ENCODE data around the gene TFAP2D.

The TFAP2D gene

GRCh38 chr6:50815436-50816114 lies 102.2 kb downstream of the TFAP2D start:
- H3K4me1 ChIP-seq (ENCODE audit: control insufficient read depth in 1 of 2, insufficient read depth in 2 of 2, low read length in 2 of 2), result peaks cover 0 to 3% of the 10 kb centered on the region in 2 experiments
- H2BK120ac ChIP-seq (ENCODE audit: insufficient read depth, low read length, poor library complexity), result no peak overlapping the region
- peaks cover 2% of the 10 kb centered on the region for H3K27me3 ChIP-seq (ENCODE audit: insufficient read depth, low read length)
- no peaks in the 10 kb centered on the region for H3K79me2 ChIP-seq (ENCODE audit: control insufficient read depth, insufficient read depth, low read length, poor library complexity)
- H3K4me2 ChIP-seq (ENCODE audit: low read length), result peak overlapping the region; percentile 96
- no peak overlapping the region for H2AFZ ChIP-seq (ENCODE audit: insufficient read depth, low read length, poor library complexity)
- H2AK5ac ChIP-seq (ENCODE audit: low read length), result no peak overlapping the region
- H3K9ac ChIP-seq (ENCODE audit: low read length), result no peak overlapping the region
- no CpG with 5 or more reads among the region's 16 CpGs for WGBS (ENCODE audit: extremely low coverage, insufficient coverage, insufficient read length)
- peaks cover 10% of the 10 kb centered on the region for H3K79me1 ChIP-seq (ENCODE audit: low read length)
- no peaks in the 10 kb centered on the region for H3K9me3 ChIP-seq (ENCODE audit: insufficient read depth, low read depth, low read length)
- no peak overlapping the region for H4K12ac ChIP-seq (ENCODE audit: low read depth, low read length)
- peak in 1 of 2 donors; percentile 42 for DNase-seq
- H3K18ac ChIP-seq (ENCODE audit: low read length), result no peak overlapping the region
- no peak overlapping the region for H4K8ac ChIP-seq (ENCODE audit: low read depth, low read length)
- no peak overlapping the region for H4K91ac ChIP-seq (ENCODE audit: low read depth, low read length)
- H3K4ac ChIP-seq (ENCODE audit: low read depth, low read length), result no peak overlapping the region
- no peak overlapping the region for H3K27ac ChIP-seq (ENCODE audit: low read depth, low read length)
- H2BK5ac ChIP-seq (ENCODE audit: low read depth, low read length, poor library complexity), result no peak overlapping the region
- H3K36me3 ChIP-seq (ENCODE audit: control insufficient read depth in 1 of 2, insufficient read depth in 2 of 2, low read length in 2 of 2), result no peaks in the 10 kb centered on the region
- no peak overlapping the region for H3K14ac ChIP-seq (ENCODE audit: low read length)
- no peak overlapping the region for H3K4me3 ChIP-seq (ENCODE audit: low read depth, low read length)
- no peak overlapping the region for H3K23ac ChIP-seq (ENCODE audit: low read length)
- H2BK12ac ChIP-seq (ENCODE audit: low read length), result no peak overlapping the region

- Histone ChIP-seq H3K79me2 (ENCODE audit: control insufficient read depth, insufficient read depth, low read length, poor library complexity) (no peaks in the 10 kb centered on the region), H3K36me3 (ENCODE audit: control insufficient read depth in 1 of 2, insufficient read depth in 2 of 2, low read length in 2 of 2) (no peaks in the 10 kb centered on the region), H2BK120ac (ENCODE audit: insufficient read depth, low read length, poor library complexity) (no peak overlapping the region), H3K14ac (ENCODE audit: low read length) (no peak overlapping the region), H2BK12ac (ENCODE audit: low read length) (no peak overlapping the region), H2AK5ac (ENCODE audit: low read length) (no peak overlapping the region), H3K9me3 (ENCODE audit: insufficient read depth, low read depth, low read length) (no peaks in the 10 kb centered on the region), H2AFZ (ENCODE audit: insufficient read depth, low read length, poor library complexity) (no peak overlapping the region), H4K12ac (ENCODE audit: low read depth, low read length) (no peak overlapping the region), H3K23ac (ENCODE audit: low read length) (no peak overlapping the region), H3K4me3 (ENCODE audit: low read depth, low read length) (no peak overlapping the region), H3K27me3 (ENCODE audit: insufficient read depth, low read length) (peaks cover 2% of the 10 kb centered on the region), H3K18ac (ENCODE audit: low read length) (no peak overlapping the region), H3K79me1 (ENCODE audit: low read length) (peaks cover 10% of the 10 kb centered on the region), H3K4ac (ENCODE audit: low read depth, low read length) (no peak overlapping the region), H3K27ac (ENCODE audit: low read depth, low read length) (no peak overlapping the region), H3K4me1 (ENCODE audit: control insufficient read depth in 1 of 2, insufficient read depth in 2 of 2, low read length in 2 of 2) (peaks cover 0 to 3% of the 10 kb centered on the region in 2 experiments), H3K4me2 (ENCODE audit: low read length) (peak overlapping the region; percentile 96), H4K91ac (ENCODE audit: low read depth, low read length) (no peak overlapping the region), H3K9ac (ENCODE audit: low read length) (no peak overlapping the region), H2BK5ac (ENCODE audit: low read depth, low read length, poor library complexity) (no peak overlapping the region), H4K8ac (ENCODE audit: low read depth, low read length) (no peak overlapping the region)
- WGBS (ENCODE audit: extremely low coverage, insufficient coverage, insufficient read length), result no CpG with 5 or more reads among the region's 14 CpGs
- DNase-seq, result peak; percentile 78 to 95
Measured at GRCh38 chr6:50816115-50816675, 102.9 kb downstream of the TFAP2D start.

- H3K4ac ChIP-seq (ENCODE audit: low read depth, low read length), result no peak overlapping the region
- H3K4me2 ChIP-seq (ENCODE audit: low read length), result no peak overlapping the region
- H3K18ac ChIP-seq (ENCODE audit: low read length), result no peak overlapping the region
- peaks cover 2% of the 10 kb centered on the region for H3K27me3 ChIP-seq (ENCODE audit: insufficient read depth, low read length)
- no peak overlapping the region for H2AFZ ChIP-seq (ENCODE audit: insufficient read depth, low read length, poor library complexity)
- no peak overlapping the region for H3K9ac ChIP-seq (ENCODE audit: low read length)
- H3K4me3 ChIP-seq (ENCODE audit: low read depth, low read length), result no peak overlapping the region
- H3K9me3 ChIP-seq (ENCODE audit: insufficient read depth, low read depth, low read length), result no peaks in the 10 kb centered on the region
- H4K12ac ChIP-seq (ENCODE audit: low read depth, low read length), result no peak overlapping the region
- H2BK120ac ChIP-seq (ENCODE audit: insufficient read depth, low read length, poor library complexity), result peak overlapping the region; percentile 31
- H4K91ac ChIP-seq (ENCODE audit: low read depth, low read length), result no peak overlapping the region
- H3K4me1 ChIP-seq (ENCODE audit: control insufficient read depth in 1 of 2, insufficient read depth in 2 of 2, low read length in 2 of 2), result peaks cover 0 to 3% of the 10 kb centered on the region in 2 experiments
- H4K8ac ChIP-seq (ENCODE audit: low read depth, low read length), result no peak overlapping the region
- no peak overlapping the region for H2AK5ac ChIP-seq (ENCODE audit: low read length)
- no peaks in the 10 kb centered on the region for H3K36me3 ChIP-seq (ENCODE audit: control insufficient read depth in 1 of 2, insufficient read depth in 2 of 2, low read length in 2 of 2)
- H3K79me2 ChIP-seq (ENCODE audit: control insufficient read depth, insufficient read depth, low read length, poor library complexity), result no peaks in the 10 kb centered on the region
- peaks cover 13% of the 10 kb centered on the region for H3K79me1 ChIP-seq (ENCODE audit: low read length)
- WGBS (ENCODE audit: extremely low coverage, insufficient coverage, insufficient read length), result no CpG with 5 or more reads among the region's 15 CpGs
- no peak overlapping the region for H3K27ac ChIP-seq (ENCODE audit: low read depth, low read length)
- no peak overlapping the region for H2BK5ac ChIP-seq (ENCODE audit: low read depth, low read length, poor library complexity)
- DNase-seq, result no peak
- H3K14ac ChIP-seq (ENCODE audit: low read length), result no peak overlapping the region
- H3K23ac ChIP-seq (ENCODE audit: low read length), result no peak overlapping the region
- no peak overlapping the region for H2BK12ac ChIP-seq (ENCODE audit: low read length)
Measured at GRCh38 chr6:50816947-50817645, 103.8 kb downstream of the TFAP2D start.

- peaks cover 0 to 3% of the 10 kb centered on the region in 2 experiments for H3K4me1 ChIP-seq (ENCODE audit: control insufficient read depth in 1 of 2, insufficient read depth in 2 of 2, low read length in 2 of 2)
- H3K4me2 ChIP-seq (ENCODE audit: low read length), result no peak overlapping the region
- no peak overlapping the region for H2AFZ ChIP-seq (ENCODE audit: insufficient read depth, low read length, poor library complexity)
- H3K79me1 ChIP-seq (ENCODE audit: low read length), result peaks cover 13% of the 10 kb centered on the region
- no peaks in the 10 kb centered on the region for H3K9me3 ChIP-seq (ENCODE audit: insufficient read depth, low read depth, low read length)
- H4K8ac ChIP-seq (ENCODE audit: low read depth, low read length), result no peak overlapping the region
- no peak overlapping the region for H3K9ac ChIP-seq (ENCODE audit: low read length)
- H2BK120ac ChIP-seq (ENCODE audit: insufficient read depth, low read length, poor library complexity), result peak overlapping the region; percentile 31
- no peaks in the 10 kb centered on the region for H3K79me2 ChIP-seq (ENCODE audit: control insufficient read depth, insufficient read depth, low read length, poor library complexity)
- WGBS (ENCODE audit: extremely low coverage, insufficient coverage, insufficient read length), result no CpG with 5 or more reads among the region's 2 CpGs
- H4K12ac ChIP-seq (ENCODE audit: low read depth, low read length), result no peak overlapping the region
- no peak overlapping the region for H3K18ac ChIP-seq (ENCODE audit: low read length)
- H2BK5ac ChIP-seq (ENCODE audit: low read depth, low read length, poor library complexity), result no peak overlapping the region
- H2AK5ac ChIP-seq (ENCODE audit: low read length), result no peak overlapping the region
- no peak overlapping the region for H3K14ac ChIP-seq (ENCODE audit: low read length)
- H3K36me3 ChIP-seq (ENCODE audit: control insufficient read depth in 1 of 2, insufficient read depth in 2 of 2, low read length in 2 of 2), result no peaks in the 10 kb centered on the region
- DNase-seq, result no peak
- H3K27me3 ChIP-seq (ENCODE audit: insufficient read depth, low read length), result peaks cover 2% of the 10 kb centered on the region
- H3K27ac ChIP-seq (ENCODE audit: low read depth, low read length), result no peak overlapping the region
- H3K4me3 ChIP-seq (ENCODE audit: low read depth, low read length), result no peak overlapping the region
- H3K23ac ChIP-seq (ENCODE audit: low read length), result no peak overlapping the region
- H4K91ac ChIP-seq (ENCODE audit: low read depth, low read length), result no peak overlapping the region
- H3K4ac ChIP-seq (ENCODE audit: low read depth, low read length), result no peak overlapping the region
- no peak overlapping the region for H2BK12ac ChIP-seq (ENCODE audit: low read length)
Measured at GRCh38 chr6:50817646-50817950, 104.3 kb downstream of the TFAP2D start.
